CD4-positive, alpha-beta T cell treated with Interleukin-4 for 1 hour (primary cell): Measurements from ENCODE around the gene SEBOX.

Experiments
- DNase-seq, 2 donors: peaks; one replicate each; pipeline ENCODE4 v3.0.0-alpha.2; 2020 to 2022

SEBOX gene, protein sequence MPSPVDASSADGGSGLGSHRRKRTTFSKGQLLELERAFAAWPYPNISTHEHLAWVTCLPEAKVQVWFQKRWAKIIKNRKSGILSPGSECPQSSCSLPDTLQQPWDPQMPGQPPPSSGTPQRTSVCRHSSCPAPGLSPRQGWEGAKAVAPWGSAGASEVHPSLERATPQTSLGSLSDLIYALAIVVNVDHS

GRCh38 chr17:28364665-28365363 lies at the start of gene SEBOX:
Gene SEBOX (minus strand): TSS chr17:28365199. CDS start chr17:28365151, 48 bp downstream.
- no peak for DNase-seq

GRCh38 chr17:28413804-28414203 lies 48.8 kb upstream of the SEBOX start:
- DNase-seq: no peak

GRCh38 chr17:28412099-28412498 lies 47.1 kb upstream of the SEBOX start:
- DNase-seq: no peak

- no peak for DNase-seq
Observed at GRCh38 chr17:28407974-28408306, 42.9 kb upstream of the SEBOX start.

- no peak for DNase-seq
Observed at GRCh38 chr17:28407130-28407973, 42.4 kb upstream of the SEBOX start.

DNA sequence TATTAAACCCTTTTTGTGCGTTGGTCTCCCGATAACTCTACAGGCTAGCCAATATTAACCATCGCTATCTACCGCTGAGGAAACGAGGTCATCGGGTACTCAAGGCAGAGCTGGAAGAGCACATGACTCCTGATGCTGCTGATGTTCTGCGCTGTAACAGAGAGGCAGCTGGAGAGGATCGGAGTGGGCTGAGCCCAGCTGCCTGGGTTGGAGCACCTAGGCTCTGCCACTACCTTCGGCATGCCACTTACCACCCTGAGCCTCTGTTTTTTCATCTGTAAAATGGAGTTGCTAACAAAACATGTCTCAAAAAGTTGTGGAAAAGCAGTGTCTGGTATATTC lies 41.4 kb upstream of the SEBOX start:
- DNase-seq: no peak

GRCh38 chr17:28405632-28406472 lies 40.9 kb upstream of the SEBOX start, which contains the start of gene SLC46A1:
Gene SLC46A1 (minus strand): TSS chr17:28406212. CDS start chr17:28406114, 98 bp downstream.
- peak in 1 of 2 donors; percentile 22 for DNase-seq

DNA sequence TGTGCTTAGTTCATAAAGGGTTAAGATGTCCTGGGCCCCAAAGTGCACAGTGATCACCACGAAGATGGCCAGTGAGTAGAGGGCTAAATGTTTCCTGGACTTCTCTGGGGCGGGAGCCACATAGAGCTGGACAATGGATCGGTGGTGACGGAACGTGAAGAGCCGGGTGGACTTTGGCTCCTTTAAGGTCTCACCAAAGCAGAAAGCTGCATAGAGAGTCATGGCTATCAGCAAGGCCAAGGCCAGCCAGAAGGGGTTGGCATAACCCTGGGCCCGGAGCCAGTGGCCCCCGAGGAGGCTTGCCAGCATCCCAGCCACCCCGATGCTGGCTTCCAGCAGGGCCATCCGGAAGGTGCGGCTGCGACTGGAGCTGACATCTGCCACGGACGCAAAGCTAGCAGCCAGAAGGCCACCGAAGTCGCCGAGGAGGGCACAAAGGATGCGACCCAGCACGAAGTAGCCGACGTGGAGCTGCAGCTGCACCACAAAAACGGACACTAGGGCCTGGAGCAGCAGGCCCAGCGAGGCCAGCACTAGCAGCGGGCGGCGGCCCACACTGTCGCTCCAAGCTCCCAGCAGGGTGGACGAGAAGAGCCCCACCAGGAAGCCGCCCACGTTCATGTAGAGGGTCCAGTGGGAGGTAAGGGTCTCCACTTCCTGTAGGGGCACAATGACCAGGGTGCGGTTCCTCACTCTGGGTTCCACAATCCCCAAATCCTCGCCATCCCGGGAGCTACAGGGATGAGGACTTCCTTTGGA lies 40.0 kb upstream of the SEBOX start:
- no peak for DNase-seq

DNA sequence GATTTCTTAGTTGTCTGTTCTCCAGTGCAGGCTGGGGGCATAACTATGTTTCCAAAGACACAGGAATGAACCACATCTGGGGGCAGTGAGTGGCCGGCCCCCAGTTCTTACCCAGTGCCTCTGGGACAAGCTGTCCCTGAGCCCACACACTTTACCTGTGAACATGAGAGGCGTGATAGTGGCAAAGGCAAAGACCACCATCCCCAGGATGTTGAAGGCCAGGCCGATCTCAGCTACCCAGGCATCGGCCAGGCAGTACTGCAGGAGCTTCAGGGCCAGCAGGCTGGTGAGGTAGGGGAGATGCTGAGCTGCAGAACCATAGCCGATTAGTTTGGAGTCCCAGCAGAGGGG lies 39.4 kb upstream of the SEBOX start:
- no peak for DNase-seq

- DNase-seq: no peak
Observed at GRCh38 chr17:28404007-28404406, 39.0 kb upstream of the SEBOX start.

- DNase-seq: no peak
Observed at GRCh38 chr17:28402844-28403243, 37.8 kb upstream of the SEBOX start.

- DNase-seq: no peak
Observed at GRCh38 chr17:28402224-28402630, 37.2 kb upstream of the SEBOX start.

GRCh38 chr17:28399808-28400207 lies 34.8 kb upstream of the SEBOX start:
- DNase-seq: no peak

- DNase-seq: no peak
Observed at GRCh38 chr17:28398280-28398981, 33.4 kb upstream of the SEBOX start.

DNA sequence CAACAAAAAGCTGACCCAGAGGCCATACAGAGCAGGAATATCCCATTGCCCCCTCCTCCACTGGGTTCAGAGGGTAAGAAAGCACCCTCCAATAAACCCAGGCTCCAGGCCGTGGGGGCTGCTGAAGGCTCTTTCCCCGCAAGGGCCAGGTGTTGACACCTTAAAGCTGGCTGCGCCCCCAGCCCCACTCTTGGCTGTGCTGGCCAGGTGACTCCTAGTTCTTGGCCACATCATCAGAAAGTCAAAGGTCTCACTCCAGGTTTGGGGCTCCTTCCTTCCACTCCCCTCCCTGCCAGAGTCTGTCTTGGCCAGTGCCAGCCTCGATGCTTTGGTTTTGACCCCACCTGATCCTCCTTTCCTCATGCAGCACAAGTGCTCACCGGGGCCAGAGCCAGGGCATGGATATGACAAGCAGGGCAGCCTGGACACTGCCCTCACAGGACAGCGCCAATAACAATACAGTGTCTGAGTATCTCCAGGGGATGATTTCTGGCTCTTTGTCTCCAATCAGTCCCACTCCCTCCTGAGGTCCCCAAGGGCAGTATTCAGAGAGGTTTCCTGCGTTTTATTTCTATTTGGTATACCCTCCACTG lies 32.8 kb upstream of the SEBOX start:
- no peak for DNase-seq

- DNase-seq: no peak
Observed at GRCh38 chr17:28397275-28397674, 32.3 kb upstream of the SEBOX start.

DNA sequence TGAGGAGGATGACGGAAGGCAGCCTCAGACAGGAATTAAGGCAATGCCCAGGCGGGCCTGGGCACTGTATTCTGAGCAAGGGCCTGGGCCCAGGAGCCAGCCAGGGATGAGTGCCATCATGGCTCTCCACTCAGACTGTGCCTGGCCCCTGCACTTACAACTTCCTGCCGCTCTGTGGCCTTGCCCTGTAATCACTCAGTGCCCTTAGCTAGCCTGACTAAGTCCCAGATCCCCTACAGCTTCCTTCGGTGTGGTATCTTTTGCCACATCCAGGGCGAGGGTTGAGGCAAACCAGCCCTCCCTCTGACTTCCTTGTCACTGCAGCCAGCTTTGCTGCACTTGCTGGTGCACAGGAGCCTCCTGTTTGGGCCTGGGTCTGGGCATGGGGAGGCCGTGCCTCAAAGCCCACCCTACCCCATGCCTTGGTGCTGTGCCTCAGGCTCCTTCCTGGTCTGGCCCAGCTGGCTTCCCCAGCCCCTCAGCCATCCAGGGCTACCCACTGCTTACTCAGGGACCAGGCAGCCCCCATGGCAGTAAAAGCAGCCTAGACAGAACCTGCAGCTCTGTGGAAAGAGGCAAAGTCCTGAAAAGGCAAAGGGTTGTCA lies 31.7 kb upstream of the SEBOX start:
- no peak for DNase-seq

- DNase-seq: no peak
Observed at GRCh38 chr17:28395968-28396367, 31.0 kb upstream of the SEBOX start.

GRCh38 chr17:28395426-28395825 lies 30.4 kb upstream of the SEBOX start:
- no peak for DNase-seq

GRCh38 chr17:28394337-28395116 lies 29.5 kb upstream of the SEBOX start:
- DNase-seq: no peak
